ENCODE measurements around the gene NXPH3.
A peak's percentile ranks its signal among the peaks of the same experiment; 100 is the strongest.

DNA sequence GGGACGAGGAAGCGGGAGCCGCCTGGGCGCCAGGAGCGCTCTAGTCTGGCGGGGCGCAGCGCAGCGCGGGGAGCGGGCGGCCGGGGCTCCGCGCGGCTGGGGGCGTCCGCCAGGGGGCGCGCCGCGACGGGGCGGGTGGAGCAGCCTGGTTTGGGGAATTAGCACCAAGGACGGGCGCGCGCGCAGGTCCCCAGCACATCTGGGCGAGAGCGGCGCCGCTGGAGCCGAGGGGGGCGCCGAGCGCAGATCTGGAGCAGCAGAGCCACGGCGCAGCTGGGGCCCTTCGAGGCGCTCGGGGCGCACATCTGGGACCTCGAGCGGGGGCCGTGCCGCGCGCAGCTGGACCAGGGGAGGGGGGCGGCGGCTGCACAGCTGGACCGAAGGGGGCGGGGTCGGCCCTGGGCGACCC, at the start of gene NXPH3:
- TF ChIP-seq POLR2A (IDR thresholded peaks at IDR 0.05): peak in 1 of 2 donors; percentile 43
- TF ChIP-seq, protein P1, sequence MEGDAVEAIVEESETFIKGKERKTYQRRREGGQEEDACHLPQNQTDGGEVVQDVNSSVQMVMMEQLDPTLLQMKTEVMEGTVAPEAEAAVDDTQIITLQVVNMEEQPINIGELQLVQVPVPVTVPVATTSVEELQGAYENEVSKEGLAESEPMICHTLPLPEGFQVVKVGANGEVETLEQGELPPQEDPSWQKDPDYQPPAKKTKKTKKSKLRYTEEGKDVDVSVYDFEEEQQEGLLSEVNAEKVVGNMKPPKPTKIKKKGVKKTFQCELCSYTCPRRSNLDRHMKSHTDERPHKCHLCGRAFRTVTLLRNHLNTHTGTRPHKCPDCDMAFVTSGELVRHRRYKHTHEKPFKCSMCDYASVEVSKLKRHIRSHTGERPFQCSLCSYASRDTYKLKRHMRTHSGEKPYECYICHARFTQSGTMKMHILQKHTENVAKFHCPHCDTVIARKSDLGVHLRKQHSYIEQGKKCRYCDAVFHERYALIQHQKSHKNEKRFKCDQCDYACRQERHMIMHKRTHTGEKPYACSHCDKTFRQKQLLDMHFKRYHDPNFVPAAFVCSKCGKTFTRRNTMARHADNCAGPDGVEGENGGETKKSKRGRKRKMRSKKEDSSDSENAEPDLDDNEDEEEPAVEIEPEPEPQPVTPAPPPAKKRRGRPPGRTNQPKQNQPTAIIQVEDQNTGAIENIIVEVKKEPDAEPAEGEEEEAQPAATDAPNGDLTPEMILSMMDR (IDR thresholded peaks at IDR 0.05): peak; percentile 26 to 88 (median 74)

Measured in uterus (tissue), 2 donors.